Astrocyte (in vitro differentiated cells and primary cell): ENCODE data around the gene TSPAN33. TPM values are rescaled to one million over a fixed set of nuclear protein-coding genes. Genes with fewer than 3 reads are reported as not detected.
"Not testable (repeated sequence)": the region's sequence is repeated elsewhere in the genome, so short reads cannot be mapped to it uniquely, and the experiment has no call there.

Experiments
- DNase-seq: peaks from one replicate; pipeline ENCODE4 v3.0.0-alpha.2; 2010; ENCODE audit warnings: low read depth
- FAIRE-seq: peaks from 2 replicates; lab custom pipeline; 2011; peaks lifted over from hg19 to GRCh38; lab: Jason Lieb, UNC
- H2AFZ ChIP-seq: 2 replicates; pipeline ENCODE4 v1.6.0; 2012; ENCODE audit warnings: low read depth, low read length, inconsistent platforms
- H3K27ac ChIP-seq: 2 replicates; pipeline ENCODE4 v1.5.1; 2011; ENCODE audit warnings: low read depth, low read length, inconsistent platforms
- H3K27me3 ChIP-seq: 2 replicates; pipeline ENCODE4 v1.6.0; 2011; ENCODE audit warnings: low read length, inconsistent platforms; ENCODE audit not compliant: insufficient read depth
- H3K36me3 ChIP-seq: 2 replicates; pipeline ENCODE4 v1.5.1; 2011; ENCODE audit warnings: low read length, inconsistent platforms; ENCODE audit not compliant: insufficient read depth
- H3K4me1 ChIP-seq: 2 replicates; pipeline ENCODE4 v1.5.1; 2011; ENCODE audit warnings: low read length, inconsistent platforms; ENCODE audit not compliant: insufficient read depth
- H3K4me2 ChIP-seq: 2 replicates; pipeline ENCODE4 v1.6.0; 2012; ENCODE audit warnings: low read length, inconsistent platforms
- H3K4me3 ChIP-seq: 2 replicates; pipeline ENCODE4 v1.5.1; 2011; ENCODE audit warnings: low read depth, mild to moderate bottlenecking, low read length, inconsistent platforms; ENCODE audit not compliant: insufficient read depth
- H3K79me2 ChIP-seq: 2 replicates; pipeline ENCODE4 v1.6.0; 2012; ENCODE audit warnings: mild to moderate bottlenecking, low read length, inconsistent platforms; ENCODE audit not compliant: insufficient read depth
- H3K9ac ChIP-seq: 2 replicates; pipeline ENCODE4 v1.6.0; 2012; ENCODE audit warnings: mild to moderate bottlenecking, low read length, inconsistent platforms
- H3K9me3 ChIP-seq: 2 replicates; pipeline ENCODE4 v1.5.1; 2012; ENCODE audit warnings: low read depth, mild to moderate bottlenecking, low read length, inconsistent platforms; ENCODE audit not compliant: insufficient read depth
- H4K20me1 ChIP-seq: 2 replicates; pipeline ENCODE4 v1.6.0; 2012; ENCODE audit warnings: low read length, inconsistent platforms; ENCODE audit not compliant: insufficient read depth
- H3K27ac Mint-ChIP-seq: one replicate; pipeline ENCODE4 v1.8.0; 2021; ENCODE audit warnings: mild to moderate bottlenecking, mixed read lengths; ENCODE audit not compliant: unreplicated experiment
- H3K27me3 Mint-ChIP-seq: one replicate; pipeline ENCODE4 v1.8.0; 2021; ENCODE audit warnings: low read depth, mixed read lengths; ENCODE audit not compliant: unreplicated experiment
- H3K36me3 Mint-ChIP-seq: one replicate; pipeline ENCODE4 v1.8.0; 2021; ENCODE audit warnings: low read depth, mixed read lengths; ENCODE audit not compliant: unreplicated experiment
- H3K4me1 Mint-ChIP-seq: one replicate; pipeline ENCODE4 v1.8.0; 2021; ENCODE audit warnings: low read depth, mixed read lengths; ENCODE audit not compliant: unreplicated experiment
- H3K4me3 Mint-ChIP-seq: one replicate; pipeline ENCODE4 v1.8.0; 2021; ENCODE audit warnings: mild to moderate bottlenecking, moderate library complexity, mixed read lengths; ENCODE audit not compliant: unreplicated experiment
- H3K9me3 Mint-ChIP-seq: one replicate; pipeline ENCODE4 v1.8.0; 2021; ENCODE audit warnings: mild to moderate bottlenecking, mixed read lengths; ENCODE audit not compliant: unreplicated experiment
- CTCF ChIP-seq: IDR thresholded peaks from 2 replicates; pipeline ENCODE4 v1.5.1; 2011; ENCODE audit warnings: low read depth, mild to moderate bottlenecking, inconsistent platforms, low read length, moderate library complexity; ENCODE audit not compliant: insufficient read depth
- EZH2 ChIP-seq: IDR thresholded peaks from 2 replicates; pipeline ENCODE4 v1.6.1; 2012; ENCODE audit warnings: mild to moderate bottlenecking, low read length, inconsistent platforms; ENCODE audit not compliant: insufficient read depth
- total RNA-seq: library from RNA; stranded (reverse); gene quantifications from 2 replicates; pipeline ENCODE4 v1.2.1, GENCODE V29; 2021

TSPAN33 gene
- total RNA-seq, 1 donor from 2014 or later, result 6.5 TPM

GRCh38 chr7:129216821-129217416, 72.4 kb downstream of the TSPAN33 start:
- H3K36me3 ChIP-seq, H3K4me2 ChIP-seq, H2AFZ ChIP-seq, H3K27me3 ChIP-seq, H3K9me3 Mint-ChIP-seq, H3K9ac ChIP-seq, H3K36me3 Mint-ChIP-seq, H3K27me3 Mint-ChIP-seq, FAIRE-seq, H3K4me1 Mint-ChIP-seq, H3K4me3 ChIP-seq, H3K27ac Mint-ChIP-seq, DNase-seq, H4K20me1 ChIP-seq, H3K9me3 ChIP-seq, H3K4me1 ChIP-seq, H3K27ac ChIP-seq, H3K79me2 ChIP-seq, H3K4me3 Mint-ChIP-seq: not testable (repeated sequence)

DNA sequence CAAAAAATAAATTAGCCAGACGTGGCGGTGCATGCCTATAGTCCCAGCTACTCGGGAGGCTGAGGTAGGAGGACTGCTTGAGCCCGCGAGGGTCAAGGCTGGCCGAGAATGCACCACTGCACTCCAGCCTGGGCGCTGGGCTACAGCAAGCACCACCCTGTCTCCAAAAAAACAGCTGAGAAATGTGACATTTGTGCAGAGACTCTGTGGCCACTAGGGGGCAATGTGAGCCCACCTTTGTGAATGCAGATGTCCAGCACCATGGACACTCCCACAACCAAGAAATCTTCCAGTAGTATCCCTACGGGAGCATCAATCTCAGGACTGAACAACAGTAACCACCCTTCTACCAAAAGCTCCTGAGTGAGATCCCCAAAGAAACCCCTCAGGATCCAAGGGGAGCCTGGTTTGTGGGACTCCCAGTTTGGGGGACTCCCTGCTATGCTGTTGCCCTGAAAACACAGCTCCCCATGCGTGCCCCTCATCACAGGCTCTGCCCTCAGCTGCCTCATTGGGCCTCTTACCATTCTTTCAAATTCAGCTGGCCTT, 74.1 kb downstream of the TSPAN33 start:
- no peaks in the 10 kb centered on the region for H3K36me3 ChIP-seq
- H3K27ac Mint-ChIP-seq, result no peak overlapping the region
- H4K20me1 ChIP-seq, result no peaks in the 10 kb centered on the region
- FAIRE-seq, result peak; percentile 29
- no peaks in the 10 kb centered on the region for H3K4me1 ChIP-seq
- H3K4me3 Mint-ChIP-seq, result no peak overlapping the region
- H3K9me3 Mint-ChIP-seq, result peaks cover 5% of the 10 kb centered on the region
- no peak overlapping the region for H3K9ac ChIP-seq
- H2AFZ ChIP-seq, result no peak overlapping the region
- H3K4me3 ChIP-seq, result no peak overlapping the region
- H3K4me1 Mint-ChIP-seq, result no peaks in the 10 kb centered on the region
- TF ChIP-seq EZH2, result no peak
- peak; percentile 88 for TF ChIP-seq CTCF
- peak; percentile 39 for DNase-seq
- no peak overlapping the region for H3K4me2 ChIP-seq
- H3K9me3 ChIP-seq, result no peaks in the 10 kb centered on the region
- H3K27me3 ChIP-seq, result no peaks in the 10 kb centered on the region
- no peaks in the 10 kb centered on the region for H3K79me2 ChIP-seq
- peaks cover 3% of the 10 kb centered on the region for H3K36me3 Mint-ChIP-seq
- peaks cover 3% of the 10 kb centered on the region for H3K27me3 Mint-ChIP-seq
- H3K27ac ChIP-seq, result no peak overlapping the region

DNA sequence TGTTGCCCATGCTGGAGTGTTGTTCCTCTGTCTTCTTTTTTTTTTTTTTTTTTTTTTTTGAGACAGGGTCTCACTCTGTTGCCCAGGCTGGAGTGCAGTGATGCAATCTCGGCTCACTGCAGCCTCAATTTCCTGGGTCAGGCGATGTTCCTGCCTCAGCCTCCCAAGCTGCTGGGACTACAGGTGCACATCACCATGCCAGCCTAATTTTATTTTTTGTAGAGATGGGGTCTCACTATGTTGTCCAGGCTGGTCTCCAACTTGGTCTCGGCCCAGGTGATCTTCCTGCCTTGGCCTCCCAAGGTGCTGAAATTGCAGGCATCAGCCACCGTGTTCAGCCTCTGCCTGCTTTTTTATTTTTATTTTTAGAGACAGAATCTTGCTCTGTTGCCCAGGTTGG, 74.7 kb downstream of the TSPAN33 start:
- not testable (repeated sequence) for H3K27ac ChIP-seq, H3K9me3 Mint-ChIP-seq, H3K4me1 Mint-ChIP-seq, H2AFZ ChIP-seq, H3K9ac ChIP-seq, H3K27ac Mint-ChIP-seq, H3K79me2 ChIP-seq, H3K4me1 ChIP-seq, H3K27me3 ChIP-seq, H3K9me3 ChIP-seq, DNase-seq, H3K36me3 Mint-ChIP-seq, H3K4me3 ChIP-seq, H3K4me2 ChIP-seq, H4K20me1 ChIP-seq, H3K27me3 Mint-ChIP-seq, H3K36me3 ChIP-seq, FAIRE-seq, H3K4me3 Mint-ChIP-seq

Other genes with a start within 250 kb of the TSPAN33 start
- 0.20 and 0.41 TPM in 2 replicates for gene KCP, start 234.0 kb upstream of the TSPAN33 start, total RNA-seq
- gene IRF5, start 206.8 kb upstream of the TSPAN33 start, total RNA-seq, result 0.36 TPM in 1 of 2 replicates, not detected in the other
- 49.2 and 49.8 TPM in 2 replicates for gene TNPO3, start 89.6 kb upstream of the TSPAN33 start, total RNA-seq
- 20.0 and 22.6 TPM in 2 replicates for gene SMO, start 43.9 kb downstream of the TSPAN33 start, total RNA-seq
- gene AHCYL2, start 80.3 kb downstream of the TSPAN33 start, total RNA-seq, result 13.3 and 14.7 TPM in 2 replicates